GM12891 (cell line): ENCODE data around the gene AFAP1.

Experiments
- POLR2A ChIP-seq: IDR thresholded peaks from 2 replicates; pipeline ENCODE4 v1.6.1; 2011; ENCODE audit warnings: low read depth, low read length, control low read depth
- POLR2AphosphoS5 ChIP-seq: IDR thresholded peaks from 2 replicates; pipeline ENCODE4 v1.6.1; 2011; ENCODE audit warnings: low read depth, low read length, control low read depth
- POU2F2 ChIP-seq: IDR thresholded peaks from 2 replicates; pipeline ENCODE4 v1.6.1; 2011; ENCODE audit warnings: low read depth, mild to moderate bottlenecking, control low read depth, low read length, moderate library complexity
- SPI1 ChIP-seq: IDR thresholded peaks from 2 replicates; pipeline ENCODE4 v1.6.1; 2011; ENCODE audit warnings: low read depth, low read length, control low read depth
- TAF1 ChIP-seq: IDR thresholded peaks from 2 replicates; pipeline ENCODE4 v1.6.1; 2011; ENCODE audit warnings: low read depth, low read length, control low read depth

DNA sequence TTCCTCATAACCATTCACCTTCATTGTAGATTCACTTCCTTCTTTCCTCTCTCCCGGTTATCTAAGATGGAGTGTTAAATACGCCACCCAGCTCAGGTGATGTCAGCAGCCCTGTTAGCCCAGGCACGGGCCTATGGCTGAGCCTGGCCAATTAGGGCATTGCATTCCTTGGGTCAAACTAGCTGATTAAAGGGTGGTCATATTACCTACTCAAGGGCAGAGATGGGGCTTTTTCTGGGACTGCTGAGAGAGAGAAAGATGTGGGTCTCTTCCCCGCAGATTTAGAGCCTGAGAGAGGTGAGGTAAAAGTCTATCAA is 39.9 kb upstream of the AFAP1 start:
- no peak for TF ChIP-seq POLR2A
- TF ChIP-seq TAF1 = no peak
- TF ChIP-seq POLR2AphosphoS5 = no peak
- TF ChIP-seq SPI1 = no peak; the same call in 1 of the 2 replicates
- no peak for TF ChIP-seq POU2F2
